CD4-positive, alpha-beta memory T cell (primary cell): ENCODE results near the gene OVCH2. TPM values are rescaled to one million over a fixed set of nuclear protein-coding genes. Genes with fewer than 3 reads are reported as not detected.

Experiments
- CTCF ChIA-PET: fragments of 350-600 bp; sonication (Branson Sonifier 250); formaldehyde crosslinking; loops from one replicate; lab custom pipeline; 2021; ENCODE audit warnings: inconsistent platforms; ENCODE audit not compliant: partially characterized antibody; lab: Charles Lee
- POLR2A ChIA-PET: fragments of 350-600 bp; sonication (Branson Sonifier 250); formaldehyde crosslinking; loops from one replicate; lab custom pipeline; 2021; ENCODE audit not compliant: partially characterized antibody; lab: Charles Lee
- DNase-seq, 5 donors: peaks; one replicate each; pipeline versions ENCODE4 v3.0.0 to v3.0.0-alpha.2; 2020 to 2022; ENCODE audit warnings: mixed read lengths in 1 of 5
- H3K27ac ChIP-seq: one replicate; pipeline ENCODE4 v1.7.0; 2013; ENCODE audit warnings: low read depth, low read length
- H3K27me3 ChIP-seq: 2 replicates; pipeline ENCODE4 v1.7.0; 2013; ENCODE audit warnings: mild to moderate bottlenecking, low read length, moderate library complexity; ENCODE audit not compliant: insufficient read depth
- H3K36me3 ChIP-seq: 2 replicates; pipeline ENCODE4 v1.7.0; 2013; ENCODE audit warnings: mild to moderate bottlenecking, low read length, moderate library complexity; ENCODE audit not compliant: insufficient read depth
- H3K4me1 ChIP-seq: 2 replicates; pipeline ENCODE4 v1.7.0; 2013; ENCODE audit warnings: mild to moderate bottlenecking, low read length, moderate library complexity; ENCODE audit not compliant: insufficient read depth
- H3K4me3 ChIP-seq, 2 donors: one replicate each; pipeline ENCODE4 v1.7.0; 2013; ENCODE audit warnings: low read length in 2 of 2, mild to moderate bottlenecking in 1 of 2
- H3K9me3 ChIP-seq, 2 donors: one replicate each; pipeline ENCODE4 v1.7.0; 2013; ENCODE audit warnings: low read length in 2 of 2, control low read depth in 1 of 2; ENCODE audit not compliant: control insufficient read depth in 1 of 2
- H3K27ac Mint-ChIP-seq, 7 donors: one replicate each; pipeline ENCODE4 v1.8.0; 2020 to 2021; ENCODE audit warnings: mixed read lengths in 7 of 7, mild to moderate bottlenecking in 6 of 7, inconsistent platforms in 3 of 7, moderate library complexity in 3 of 7
- H3K27me3 Mint-ChIP-seq, 2 donors: one replicate each; pipeline ENCODE4 v1.8.0; 2020 to 2021; ENCODE audit warnings: mixed read lengths in 2 of 2
- H3K36me3 Mint-ChIP-seq, 2 donors: one replicate each; pipeline ENCODE4 v1.8.0; 2020 to 2021; ENCODE audit warnings: mixed read lengths in 2 of 2, inconsistent platforms in 1 of 2, mild to moderate bottlenecking in 1 of 2
- H3K4me1 Mint-ChIP-seq, 4 donors: one replicate each; pipeline ENCODE4 v1.8.0; 2020 to 2021; ENCODE audit warnings: mixed read lengths in 4 of 4, mild to moderate bottlenecking in 1 of 4
- H3K4me3 Mint-ChIP-seq, 8 donors: one replicate each; pipeline ENCODE4 v1.8.0; 2020 to 2021; ENCODE audit warnings: mixed read lengths in 8 of 8, mild to moderate bottlenecking in 7 of 8, moderate library complexity in 6 of 8, inconsistent platforms in 3 of 8
- H3K9me3 Mint-ChIP-seq, 8 donors: one replicate each; pipeline ENCODE4 v1.8.0; 2020 to 2021; ENCODE audit warnings: mixed read lengths in 8 of 8, mild to moderate bottlenecking in 5 of 8, inconsistent platforms in 3 of 8, moderate library complexity in 1 of 8
- intact Hi-C: fragments of 100-400 bp; cut with micrococcal nuclease; formaldehyde crosslinking; loops from one replicate; pipeline ENCODE4 v1.15.1; 2023
- polyA plus RNA-seq, 2 donors: library from polyadenylated mRNA; unstranded; fragments of 300-500 nt; fragmentation: Illumina TruSeq; gene quantifications; one replicate each; pipeline ENCODE4 v1.2.3, GENCODE V29; 2021
- total RNA-seq, 2 experiments: library from RNA; stranded (reverse); gene quantifications; one replicate each; pipeline ENCODE4 v1.2.3, GENCODE V29; 2021

OVCH2 gene
- total and polyA plus RNA-seq, 4 experiments from 2014 or later: not detected

DNA sequence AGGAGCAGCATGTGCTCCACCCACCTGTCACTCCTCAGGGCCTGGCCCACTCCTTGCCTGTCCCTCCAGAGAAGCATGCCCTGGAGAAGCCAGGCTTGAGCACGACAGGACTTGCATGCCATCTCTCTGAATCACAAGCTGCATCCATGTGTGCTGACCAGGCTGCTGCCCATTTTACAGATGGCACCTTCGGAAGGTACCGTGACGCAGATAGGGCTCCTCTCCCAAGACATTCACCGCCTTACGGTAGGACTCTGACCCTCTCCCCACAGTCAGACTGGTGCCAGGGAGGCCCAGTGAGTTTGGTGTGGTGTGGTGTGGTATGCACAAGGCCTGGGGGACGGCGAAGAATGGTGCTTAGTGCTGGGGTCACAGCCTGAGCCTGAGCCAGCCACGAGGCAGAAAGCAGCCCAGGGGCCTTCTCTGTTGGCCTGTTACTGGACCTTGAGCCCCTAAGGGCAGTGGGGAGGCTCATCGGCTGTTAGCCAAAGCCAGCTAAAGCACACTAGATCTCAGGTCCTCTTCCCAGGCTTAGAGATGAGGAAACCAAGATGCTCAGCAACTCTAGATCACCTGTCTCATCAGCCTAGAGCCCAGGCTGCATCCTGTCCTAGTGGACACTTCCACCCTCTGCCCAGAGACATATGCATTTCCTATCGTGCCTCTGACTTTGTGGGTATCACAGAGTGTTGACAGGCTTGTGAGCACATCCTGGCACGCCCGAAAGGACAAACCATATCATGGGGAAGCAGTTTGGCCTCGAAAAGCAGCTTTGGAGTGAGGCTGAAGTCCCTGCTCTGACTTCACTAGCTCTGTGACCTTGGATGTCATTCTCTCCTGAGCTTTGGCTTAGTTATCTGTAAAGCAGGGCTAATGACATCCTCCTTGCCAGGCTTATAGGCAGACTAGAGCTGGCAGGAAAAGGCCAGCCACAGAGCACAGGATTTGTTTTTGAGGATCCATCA is 50.7 kb downstream of the OVCH2 start:
- no peak overlapping the region for H3K4me3 ChIP-seq
- Mint-ChIP-seq H3K9me3 (no peaks in the 10 kb centered on the region), H3K4me3 (no peak overlapping the region), H3K27ac (no peak overlapping the region), H3K4me1 (peaks cover 0 to 2% (median 0%) of the 10 kb centered on the region in 4 donors), H3K36me3 (peaks cover 43 to 48% of the 10 kb centered on the region in 2 donors), H3K27me3 (no peaks in the 10 kb centered on the region)
- H3K27me3 ChIP-seq: no peaks in the 10 kb centered on the region
- ChIA-PET CTCF (interaction anchor here (1.4 to 2.2 kb wide), 2 partner anchors 37 to 143 kb away, joined by 3 to 18 read pairs; partner anchors contain the start of gene PPFIBP2), POLR2A (no interaction called here)
- no peak overlapping the region for H3K27ac ChIP-seq
- no peak for DNase-seq
- H3K36me3 ChIP-seq: peaks cover 2% of the 10 kb centered on the region
- H3K9me3 ChIP-seq: no peaks in the 10 kb centered on the region
- H3K4me1 ChIP-seq: no peaks in the 10 kb centered on the region
- intact Hi-C loops: loop anchor here (2.0 kb wide), 1 partner anchor 143 kb away; the partner anchor contains the start of gene PPFIBP2

DNA sequence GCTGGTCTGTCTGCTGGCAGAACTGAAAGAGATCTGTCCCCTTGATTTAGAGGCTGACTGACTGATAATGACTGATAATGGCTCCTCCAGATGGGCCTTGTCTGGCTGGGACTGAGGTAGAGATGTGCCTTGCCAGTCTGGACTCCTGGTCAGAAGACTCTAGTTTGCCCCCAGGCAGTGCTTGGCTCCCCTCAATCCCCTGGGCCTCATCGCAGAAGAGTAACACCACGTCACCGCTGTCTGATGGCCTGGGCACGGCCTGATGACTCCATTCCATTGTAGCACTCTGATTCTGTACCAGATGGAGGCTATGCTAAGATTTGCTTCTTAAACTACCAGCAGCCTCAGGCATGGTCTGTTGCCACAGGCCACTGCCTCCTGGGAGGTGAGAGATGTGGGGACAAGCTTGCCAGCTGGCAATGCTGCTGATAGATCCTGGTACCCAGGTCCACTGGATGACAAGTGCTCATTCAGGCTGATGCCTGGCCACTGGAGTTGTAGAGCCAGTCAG is 52.0 kb downstream of the OVCH2 start:
- no peak overlapping the region for H3K4me3 Mint-ChIP-seq
- H3K4me3 ChIP-seq: no peak overlapping the region
- intact Hi-C loops: no loop called here
- POLR2A ChIA-PET: no interaction called here
- no peaks in the 10 kb centered on the region for H3K9me3 Mint-ChIP-seq
- DNase-seq: no peak
- H3K36me3 ChIP-seq: peaks cover 10% of the 10 kb centered on the region
- H3K4me1 ChIP-seq: no peaks in the 10 kb centered on the region
- H3K9me3 ChIP-seq: no peaks in the 10 kb centered on the region
- H3K36me3 Mint-ChIP-seq: peaks cover 56 to 60% of the 10 kb centered on the region in 2 donors
- H3K27me3 Mint-ChIP-seq: no peaks in the 10 kb centered on the region
- H3K27ac ChIP-seq: no peak overlapping the region
- peaks cover 0 to 2% (median 0%) of the 10 kb centered on the region in 4 donors for H3K4me1 Mint-ChIP-seq
- CTCF ChIA-PET: interaction anchor here (0.7 kb wide), 1 partner anchor 842 kb away, joined by 3 read pairs; no protein-coding TSS in a partner anchor
- H3K27me3 ChIP-seq: no peaks in the 10 kb centered on the region
- H3K27ac Mint-ChIP-seq: peak overlapping the region in 1 of 7 donors; percentile 31

DNA sequence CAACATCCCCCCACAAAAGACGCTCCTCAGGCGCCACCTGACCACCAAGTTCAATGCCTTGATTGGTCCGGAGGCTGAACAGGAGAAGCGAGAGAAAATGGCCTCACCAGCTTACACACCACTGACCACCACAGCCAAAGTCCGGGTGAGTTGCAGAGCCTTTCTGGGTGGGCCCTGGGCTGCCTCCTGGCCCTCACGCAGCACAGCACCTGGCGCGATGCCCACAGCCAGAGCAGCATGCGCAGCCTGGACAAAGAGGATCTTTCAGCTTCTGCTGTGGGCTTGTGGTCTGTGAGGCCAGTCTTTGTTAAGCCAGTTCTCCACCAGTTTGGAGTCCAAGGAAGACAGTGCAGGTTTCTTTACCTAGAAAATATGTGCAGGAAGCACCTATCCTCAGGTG is 54.6 kb downstream of the OVCH2 start:
- Mint-ChIP-seq H3K27ac (no peak overlapping the region), H3K27me3 (no peaks in the 10 kb centered on the region), H3K36me3 (peaks cover 61 to 73% of the 10 kb centered on the region in 2 donors), H3K4me3 (no peak overlapping the region), H3K4me1 (no peaks in the 10 kb centered on the region), H3K9me3 (no peaks in the 10 kb centered on the region)
- no peaks in the 10 kb centered on the region for H3K9me3 ChIP-seq
- peaks cover 14% of the 10 kb centered on the region for H3K36me3 ChIP-seq
- ChIA-PET CTCF (interaction anchor here (1.0 kb wide), 1 partner anchor 16 kb away, joined by 3 read pairs; no protein-coding TSS in a partner anchor), POLR2A (no interaction called here)
- H3K4me1 ChIP-seq: no peaks in the 10 kb centered on the region
- H3K27me3 ChIP-seq: no peaks in the 10 kb centered on the region
- intact Hi-C loops: no loop called here
- H3K27ac ChIP-seq: no peak overlapping the region
- DNase-seq: no peak
- H3K4me3 ChIP-seq: no peak overlapping the region

DNA sequence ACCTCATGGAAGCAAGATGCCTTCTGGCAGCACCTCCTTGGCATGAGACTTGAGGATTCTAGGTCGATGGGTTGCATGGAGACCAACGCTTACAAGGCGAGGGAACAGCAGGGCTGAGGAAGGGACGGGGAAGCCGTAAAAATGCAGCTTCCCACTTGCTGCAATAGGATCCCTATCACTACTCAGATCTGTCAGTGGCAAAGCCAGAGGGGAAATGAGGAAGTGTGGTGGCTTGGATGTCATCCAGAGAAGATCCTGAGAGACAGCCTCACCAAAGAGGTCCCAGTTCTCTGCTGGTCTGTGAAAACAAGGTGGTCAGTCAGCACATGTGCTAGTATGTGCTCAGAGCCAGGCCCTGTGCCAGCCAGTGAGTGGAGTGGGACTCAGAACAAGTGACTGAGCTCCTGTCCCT is 55.1 kb downstream of the OVCH2 start:
- ChIA-PET POLR2A (no interaction called here), CTCF (no interaction called here)
- H3K27ac ChIP-seq: no peak overlapping the region
- no peak overlapping the region for H3K4me3 Mint-ChIP-seq
- intact Hi-C loops: no loop called here
- peak overlapping the region in 1 of 7 donors; percentile 70 for H3K27ac Mint-ChIP-seq
- no peak for DNase-seq
- no peaks in the 10 kb centered on the region for H3K9me3 Mint-ChIP-seq
- H3K4me1 Mint-ChIP-seq: no peaks in the 10 kb centered on the region
- H3K27me3 Mint-ChIP-seq: no peaks in the 10 kb centered on the region
- H3K4me3 ChIP-seq: no peak overlapping the region
- no peaks in the 10 kb centered on the region for H3K9me3 ChIP-seq
- no peaks in the 10 kb centered on the region for H3K4me1 ChIP-seq
- no peaks in the 10 kb centered on the region for H3K27me3 ChIP-seq
- peaks cover 61 to 74% of the 10 kb centered on the region in 2 donors for H3K36me3 Mint-ChIP-seq
- H3K36me3 ChIP-seq: peaks cover 14% of the 10 kb centered on the region

DNA sequence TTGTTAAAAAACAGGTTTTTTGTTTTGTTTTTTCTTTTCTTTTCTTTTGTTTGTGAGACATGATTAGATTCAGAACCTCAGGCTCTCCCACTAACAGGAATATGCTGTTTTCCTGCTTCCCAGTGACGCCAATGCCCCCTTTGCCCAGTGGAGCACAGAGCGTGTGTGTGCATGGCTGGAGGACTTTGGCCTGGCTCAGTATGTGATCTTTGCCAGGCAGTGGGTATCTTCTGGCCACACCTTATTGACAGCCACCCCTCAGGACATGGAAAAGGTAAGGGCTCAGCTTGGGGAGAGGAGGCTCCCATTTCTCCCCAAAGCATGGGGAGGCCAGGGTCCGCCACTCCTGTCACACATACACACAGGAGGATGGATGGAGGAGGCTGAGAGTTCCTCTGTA is 58.0 kb downstream of the OVCH2 start:
- ChIA-PET POLR2A (no interaction called here), CTCF (no interaction called here)
- H3K36me3 Mint-ChIP-seq: peaks cover 62 to 75% of the 10 kb centered on the region in 2 donors
- Histone ChIP-seq H3K4me3 (no peak overlapping the region), H3K27ac (no peak overlapping the region), H3K9me3 (no peaks in the 10 kb centered on the region), H3K36me3 (peaks cover 14% of the 10 kb centered on the region), H3K4me1 (no peaks in the 10 kb centered on the region), H3K27me3 (no peaks in the 10 kb centered on the region)
- no peaks in the 10 kb centered on the region for H3K27me3 Mint-ChIP-seq
- DNase-seq: no peak
- no peak overlapping the region for H3K27ac Mint-ChIP-seq
- H3K4me3 Mint-ChIP-seq: no peak overlapping the region
- H3K9me3 Mint-ChIP-seq: no peaks in the 10 kb centered on the region
- intact Hi-C loops: no loop called here
- H3K4me1 Mint-ChIP-seq: no peaks in the 10 kb centered on the region

DNA sequence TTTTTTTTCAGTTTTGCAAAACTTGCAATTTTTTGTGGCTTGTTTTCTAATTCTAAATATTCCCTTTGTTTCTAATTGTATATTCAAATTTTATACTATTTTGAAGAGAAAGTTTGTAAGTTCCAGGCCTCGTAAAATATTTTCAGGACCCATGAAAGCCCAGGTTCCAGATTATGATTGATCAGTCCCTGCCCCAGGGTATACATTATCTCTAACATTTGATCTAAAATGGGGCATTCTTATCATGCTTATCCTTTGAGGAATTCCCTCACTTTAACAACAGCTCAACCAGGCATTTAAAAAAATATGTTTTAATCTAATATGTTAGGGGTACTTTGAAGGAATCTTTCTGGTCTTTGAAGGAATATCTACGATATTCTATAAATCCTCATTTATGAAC is 59.4 kb downstream of the OVCH2 start:
- H3K4me3 ChIP-seq: no peak overlapping the region
- CTCF ChIA-PET: interaction anchor here (0.6 to 1.0 kb wide), 3 partner anchors 10 to 18 kb away, joined by 3 read pairs; no protein-coding TSS in a partner anchor
- H3K4me1 Mint-ChIP-seq: no peaks in the 10 kb centered on the region
- intact Hi-C loops: no loop called here
- no peak overlapping the region for H3K4me3 Mint-ChIP-seq
- peaks cover 58 to 74% of the 10 kb centered on the region in 2 donors for H3K36me3 Mint-ChIP-seq
- no peaks in the 10 kb centered on the region for H3K4me1 ChIP-seq
- H3K9me3 ChIP-seq: no peaks in the 10 kb centered on the region
- no peak overlapping the region for H3K27ac Mint-ChIP-seq
- H3K27me3 ChIP-seq: no peaks in the 10 kb centered on the region
- POLR2A ChIA-PET: no interaction called here
- no peak overlapping the region for H3K27ac ChIP-seq
- no peak for DNase-seq
- no peaks in the 10 kb centered on the region for H3K9me3 Mint-ChIP-seq
- no peaks in the 10 kb centered on the region for H3K27me3 Mint-ChIP-seq
- H3K36me3 ChIP-seq: peaks cover 19% of the 10 kb centered on the region

DNA sequence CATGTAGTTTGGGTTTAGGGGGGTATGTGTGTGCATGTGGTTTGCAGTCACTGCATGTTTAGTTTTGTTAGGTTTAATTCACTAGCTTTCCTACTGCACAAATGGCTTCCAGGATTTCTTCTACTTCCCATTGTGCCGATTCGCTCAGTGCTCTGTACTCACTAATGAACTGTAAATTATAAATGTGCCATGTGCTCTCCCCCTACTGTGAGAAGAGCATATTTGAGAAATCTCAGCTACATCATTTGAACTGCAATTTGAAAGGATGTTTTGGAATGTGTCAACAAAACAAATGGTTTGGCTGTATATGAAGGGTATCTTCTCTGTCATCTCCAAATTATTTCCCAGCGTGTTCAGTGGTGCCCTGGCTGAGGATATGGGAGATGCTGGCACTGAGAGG is 61.1 kb downstream of the OVCH2 start:
- Mint-ChIP-seq H3K9me3 (no peaks in the 10 kb centered on the region), H3K27ac (no peak overlapping the region), H3K4me1 (no peaks in the 10 kb centered on the region), H3K36me3 (peaks cover 56 to 71% of the 10 kb centered on the region in 2 donors), H3K27me3 (no peaks in the 10 kb centered on the region), H3K4me3 (no peak overlapping the region)
- DNase-seq: no peak
- H3K27ac ChIP-seq: no peak overlapping the region
- intact Hi-C loops: no loop called here
- CTCF ChIA-PET: no interaction called here
- no peaks in the 10 kb centered on the region for H3K27me3 ChIP-seq
- POLR2A ChIA-PET: no interaction called here
- no peaks in the 10 kb centered on the region for H3K9me3 ChIP-seq
- peaks cover 14% of the 10 kb centered on the region for H3K36me3 ChIP-seq
- H3K4me3 ChIP-seq: no peak overlapping the region
- H3K4me1 ChIP-seq: no peaks in the 10 kb centered on the region
